B cell (primary cell): ENCODE measurements around the gene ASB2. TPM values are rescaled to one million over a fixed set of nuclear protein-coding genes. Genes with fewer than 3 reads are reported as not detected.

Source experiments
- ATAC-seq: fragments of 200-7000 bp; cut with Tn5 transposase; one replicate; pipeline ENCODE4 v1.10.0; 2021; ENCODE audit warnings: low read depth, mild to moderate bottlenecking, moderate number of reproducible peaks, moderate library complexity
- CTCF ChIA-PET: fragments of 350-600 bp; sonication (Branson Sonifier 250); formaldehyde crosslinking; loops from one replicate; lab custom pipeline; 2021; ENCODE audit warnings: antibody characterized with exemption, inconsistent platforms; lab: Charles Lee
- POLR2A ChIA-PET: fragments of 350-600 bp; sonication (Branson Sonifier 250); formaldehyde crosslinking; loops from one replicate; lab custom pipeline; 2021; ENCODE audit warnings: antibody characterized with exemption; lab: Charles Lee
- DNase-seq: peaks from one replicate; pipeline ENCODE4 v3.0.0; 2013
- H2AFZ ChIP-seq: 2 replicates; pipeline ENCODE4 v1.6.1; 2012; ENCODE audit warnings: mild to moderate bottlenecking, low read depth, low read length; ENCODE audit not compliant: insufficient read depth, poor library complexity, severe bottlenecking
- H3K27ac ChIP-seq, 2 donors: 1 replicate in 1 of 2; 2 replicates in 1 of 2; pipeline ENCODE4 v1.5.1; 2012 to 2013; ENCODE audit warnings: low read length in 2 of 2, mild to moderate bottlenecking in 2 of 2, moderate library complexity in 1 of 2
- H3K27me3 ChIP-seq, 4 experiments: fragments of 200-600 bp in 1 of 4; sonication (generic) in 1 of 4; replicated peaks in 1 of 4; 1 replicate in 2 of 4; 2 replicates in 2 of 4; pipeline versions ENCODE4 v1.6.1 to v1.7.0; 2013 to 2016; ENCODE audit warnings: low read length in 3 of 4, mild to moderate bottlenecking in 2 of 4, mixed read lengths in 1 of 4, moderate library complexity in 1 of 4; ENCODE audit not compliant: insufficient read depth in 4 of 4, control insufficient read depth in 3 of 4; ENCODE audit errors: control extremely low read depth in 1 of 4
- H3K36me3 ChIP-seq, 2 experiments: replicated peaks in 1 of 2; 1 replicate in 1 of 2; 2 replicates in 1 of 2; pipeline versions ENCODE4 v1.6.1 to v1.7.1; 2013; ENCODE audit warnings: low read length in 1 of 2; ENCODE audit not compliant: insufficient read depth in 2 of 2, control insufficient read depth in 1 of 2; ENCODE audit errors: control extremely low read depth in 1 of 2, extremely low read depth in 1 of 2
- H3K4me1 ChIP-seq, 2 donors: fragments of 200-600 bp in 1 of 2; sonication (generic) in 1 of 2; 1 replicate in 1 of 2; 2 replicates in 1 of 2; pipeline versions ENCODE4 v1.5.1 to v1.6.1; 2013 to 2017; ENCODE audit warnings: low read length in 2 of 2; ENCODE audit not compliant: control insufficient read depth in 2 of 2, insufficient read depth in 2 of 2
- H3K4me2 ChIP-seq: replicated peaks from 2 replicates; pipeline ENCODE3; 2012; ENCODE audit warnings: mild to moderate bottlenecking, low read depth, low read length; ENCODE audit not compliant: poor library complexity, severe bottlenecking
- H3K4me3 ChIP-seq, 5 experiments: fragments of 200-600 bp in 1 of 5; sonication (generic) in 1 of 5; 1 replicate in 3 of 5; 2 replicates in 2 of 5; pipeline versions ENCODE4 v1.5.1 to v1.7.0; 2011 to 2016; ENCODE audit warnings: low read length in 4 of 5, mild to moderate bottlenecking in 4 of 5, low read depth in 2 of 5, control low read depth in 1 of 5, moderate library complexity in 1 of 5; ENCODE audit not compliant: insufficient read depth in 1 of 5; ENCODE audit errors: control extremely low read depth in 1 of 5, extremely low read depth in 1 of 5
- H3K79me2 ChIP-seq: fragments of 200-600 bp; sonication (generic); one replicate; pipeline ENCODE4 v1.6.0; 2016; ENCODE audit warnings: low read length; ENCODE audit not compliant: control insufficient read depth, insufficient read depth
- H3K9ac ChIP-seq: fragments of 200-600 bp; sonication (generic); 2 replicates; pipeline ENCODE4 v1.6.1; 2017; ENCODE audit warnings: mild to moderate bottlenecking, low read length, moderate library complexity
- H3K9me3 ChIP-seq, 3 donors: one replicate each; pipeline versions ENCODE4 v1.6.1 to v1.7.1; 2013; ENCODE audit warnings: low read length in 2 of 3; ENCODE audit not compliant: control insufficient read depth in 2 of 3, insufficient read depth in 1 of 3; ENCODE audit errors: control extremely low read depth in 1 of 3
- H4K20me1 ChIP-seq: 2 replicates; pipeline ENCODE4 v1.6.0; 2012; ENCODE audit warnings: mild to moderate bottlenecking, low read length; ENCODE audit not compliant: insufficient read depth, control insufficient read depth, poor library complexity, severe bottlenecking
- H3K27ac Mint-ChIP-seq: one replicate; pipeline ENCODE4 v1.8.0; 2021; ENCODE audit warnings: mixed read lengths
- H3K27me3 Mint-ChIP-seq: one replicate; pipeline ENCODE4 v1.8.0; 2021; ENCODE audit warnings: mixed read lengths
- H3K4me1 Mint-ChIP-seq: one replicate; pipeline ENCODE4 v1.8.0; 2021; ENCODE audit warnings: mixed read lengths
- H3K4me3 Mint-ChIP-seq: one replicate; pipeline ENCODE4 v1.8.0; 2021; ENCODE audit warnings: mixed read lengths
- H3K9me3 Mint-ChIP-seq: one replicate; pipeline ENCODE4 v1.8.0; 2022; ENCODE audit warnings: mixed read lengths; ENCODE audit not compliant: insufficient read depth
- EZH2 ChIP-seq: IDR thresholded peaks from 2 replicates; pipeline ENCODE4 v1.6.1; 2012; ENCODE audit warnings: borderline replicate concordance, low read depth, mild to moderate bottlenecking, moderate library complexity, low read length; ENCODE audit not compliant: insufficient read depth, poor library complexity, severe bottlenecking
- WGBS: methylation state at CpG from one replicate; pipeline ENCODE4 v1.1.5; 2013; ENCODE audit warnings: missing lambda C conversion rate; ENCODE audit not compliant: insufficient coverage; 5-methylcytosine and 5-hydroxymethylcytosine counted together
- intact Hi-C: fragments of 100-400 bp; cut with micrococcal nuclease; formaldehyde crosslinking; loops from one replicate; pipeline ENCODE4 v1.10.0; 2022
- polyA plus RNA-seq: library from polyadenylated mRNA; depleted of rRNA; stranded (reverse); fragments of >200 nt; gene quantifications from 2 replicates; pipeline ENCODE4 v1.2.3, GENCODE V29; 2012
- total RNA-seq, 2 donors: library from RNA; stranded (reverse); fragments of 120-200 nt in 1 of 2; gene quantifications; 1 replicate in 1 of 2; 2 replicates in 1 of 2; pipeline versions ENCODE4 v1.2.3 to v1.2.4, GENCODE V29; 2013 to 2022
- TF ChIP-seq, protein P1 (sequence below): fragments of 200-600 bp; IDR thresholded peaks from one replicate; pipeline ENCODE4 v1.8.0; 2022; ENCODE audit warnings: antibody characterized with exemption, mild to moderate bottlenecking

The ASB2 gene
- total and polyA plus RNA-seq, 2 donors (not counting 1 experiment from before 2014, with no cell fraction given) = 1.5 to 2.7 TPM

DNA sequence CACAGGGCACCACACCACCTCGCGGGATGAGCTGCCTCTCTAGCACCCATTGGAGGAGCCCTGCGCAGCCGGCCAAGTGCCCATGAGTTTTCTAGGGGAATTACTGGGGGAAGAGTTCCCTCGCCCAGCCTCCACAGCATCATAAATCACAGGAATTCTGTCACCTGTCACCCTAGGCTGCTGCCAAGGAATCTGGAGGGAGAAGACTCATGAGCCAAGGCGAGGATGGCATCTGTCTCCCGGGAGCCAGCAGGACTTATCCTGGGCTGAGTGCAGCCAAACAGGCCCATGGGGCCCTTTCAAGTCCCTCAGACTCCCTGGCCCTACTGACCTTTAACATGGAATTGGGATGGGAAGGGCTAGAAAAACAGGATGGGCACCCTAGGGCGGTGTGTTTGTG, 41.9 kb upstream of the ASB2 start:
- H3K4me1 Mint-ChIP-seq = no peaks in the 10 kb centered on the region
- no peak overlapping the region for H3K4me2 ChIP-seq

DNA sequence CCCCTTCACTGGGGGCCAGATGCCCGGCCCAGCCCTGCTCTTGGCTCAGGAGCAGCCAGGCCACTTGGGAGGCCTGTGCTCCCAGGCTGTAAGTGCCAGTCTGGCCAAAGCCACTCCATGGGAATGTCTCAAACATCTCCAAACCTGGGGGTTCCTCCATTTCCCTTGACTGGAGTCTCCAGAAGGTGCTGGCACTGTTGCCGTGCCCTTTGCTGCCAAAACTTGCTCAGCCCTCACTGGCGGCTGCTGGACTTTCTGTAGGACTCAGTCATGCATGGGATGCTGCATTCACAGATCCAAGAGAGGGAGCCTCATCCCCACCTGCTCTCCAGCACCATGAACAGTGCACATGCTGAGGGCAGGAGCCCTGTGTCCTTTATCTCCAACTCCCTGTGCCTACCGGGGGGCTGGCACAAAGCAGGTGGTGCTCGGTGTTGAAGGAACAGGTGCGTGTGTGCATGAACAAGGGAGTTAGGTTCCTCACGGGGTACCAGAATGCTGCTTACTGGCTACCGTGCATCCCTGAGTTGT, 40.1 kb upstream of the ASB2 start:
- ChIA-PET POLR2A (no interaction called here), CTCF (interaction anchor here (0.9 to 5.6 kb wide), 2 partner anchors 19 to 122 kb away, joined by 3 to 34 read pairs; no protein-coding TSS in a partner anchor)
- Histone ChIP-seq H3K4me3 (no peak overlapping the region), H3K4me1 (peaks cover 4 to 5% of the 10 kb centered on the region in 2 donors), H3K9ac (no peak overlapping the region), H3K9me3 (no peaks in the 10 kb centered on the region), H3K27me3 (peaks cover 0 to 9% (median 0%) of the 10 kb centered on the region in 4 experiments), H3K79me2 (no peaks in the 10 kb centered on the region), H3K4me2 (no peak overlapping the region), H4K20me1 (no peaks in the 10 kb centered on the region), H2AFZ (no peak overlapping the region), H3K27ac (no peak overlapping the region), H3K36me3 (no peaks in the 10 kb centered on the region)
- intact Hi-C loops = no loop called here
- peaks cover 8% of the 10 kb centered on the region for H3K4me1 Mint-ChIP-seq
- H3K27me3 Mint-ChIP-seq = peaks cover 27% of the 10 kb centered on the region
- WGBS = 94% methylated on average over 8 of the region's 8 CpGs
- TF ChIP-seq, protein P1, sequence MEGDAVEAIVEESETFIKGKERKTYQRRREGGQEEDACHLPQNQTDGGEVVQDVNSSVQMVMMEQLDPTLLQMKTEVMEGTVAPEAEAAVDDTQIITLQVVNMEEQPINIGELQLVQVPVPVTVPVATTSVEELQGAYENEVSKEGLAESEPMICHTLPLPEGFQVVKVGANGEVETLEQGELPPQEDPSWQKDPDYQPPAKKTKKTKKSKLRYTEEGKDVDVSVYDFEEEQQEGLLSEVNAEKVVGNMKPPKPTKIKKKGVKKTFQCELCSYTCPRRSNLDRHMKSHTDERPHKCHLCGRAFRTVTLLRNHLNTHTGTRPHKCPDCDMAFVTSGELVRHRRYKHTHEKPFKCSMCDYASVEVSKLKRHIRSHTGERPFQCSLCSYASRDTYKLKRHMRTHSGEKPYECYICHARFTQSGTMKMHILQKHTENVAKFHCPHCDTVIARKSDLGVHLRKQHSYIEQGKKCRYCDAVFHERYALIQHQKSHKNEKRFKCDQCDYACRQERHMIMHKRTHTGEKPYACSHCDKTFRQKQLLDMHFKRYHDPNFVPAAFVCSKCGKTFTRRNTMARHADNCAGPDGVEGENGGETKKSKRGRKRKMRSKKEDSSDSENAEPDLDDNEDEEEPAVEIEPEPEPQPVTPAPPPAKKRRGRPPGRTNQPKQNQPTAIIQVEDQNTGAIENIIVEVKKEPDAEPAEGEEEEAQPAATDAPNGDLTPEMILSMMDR = no peak
- no peak overlapping the region for H3K4me3 Mint-ChIP-seq
- no peak overlapping the region for H3K27ac Mint-ChIP-seq
- H3K9me3 Mint-ChIP-seq = no peaks in the 10 kb centered on the region
- DNase-seq = no peak
- ATAC-seq = no peak

More for the DNA sequence above, 41.9 kb upstream of the ASB2 start:
- H3K27ac ChIP-seq = no peak overlapping the region
- Mint-ChIP-seq H3K27ac (no peak overlapping the region), H3K4me3 (no peak overlapping the region), H3K27me3 (peaks cover 39% of the 10 kb centered on the region), H3K9me3 (no peaks in the 10 kb centered on the region)
- no peaks in the 10 kb centered on the region for H3K4me1 ChIP-seq
- H3K79me2 ChIP-seq = no peaks in the 10 kb centered on the region
- no peaks in the 10 kb centered on the region for H4K20me1 ChIP-seq
- no peak overlapping the region for H3K9ac ChIP-seq
- ChIA-PET CTCF (interaction anchor here (1.1 to 5.6 kb wide), 4 partner anchors 11 to 118 kb away, joined by 3 to 34 read pairs (median 4); no protein-coding TSS in a partner anchor), POLR2A (no interaction called here)
- no peak for ATAC-seq
- no peak overlapping the region for H3K4me3 ChIP-seq
- no peaks in the 10 kb centered on the region for H3K9me3 ChIP-seq
- no peaks in the 10 kb centered on the region for H3K36me3 ChIP-seq
- intact Hi-C loops = no loop called here
- DNase-seq = no peak
- TF ChIP-seq, protein P1 = no peak
- no peak for TF ChIP-seq EZH2
- H3K27me3 ChIP-seq = peaks cover 0 to 5% (median 1%) of the 10 kb centered on the region in 4 experiments
- 70% methylated on average over 6 of the region's 8 CpGs for WGBS
- no peak overlapping the region for H2AFZ ChIP-seq
